ENCODE measurements around the gene USF2.
"Not testable (repeated sequence)": the region's sequence is repeated elsewhere in the genome, so short reads cannot be mapped to it uniquely, and the experiment has no call there.

USF2 gene

GRCh38 chr19:35231956-35232645, 36.7 kb upstream of the USF2 start:
- DNase-seq (ENCODE audit: low read depth): no peak
- no peak overlapping the region for H3K4me3 ChIP-seq (ENCODE audit: control insufficient read depth, low read depth, low read length)
- no peak for TF ChIP-seq CTCF (conservative IDR thresholded peaks at IDR 0.05; ENCODE audit: control insufficient read depth, insufficient read depth, low read depth, low read length)

GRCh38 chr19:35232912-35233311, 35.9 kb upstream of the USF2 start:
- no peak for TF ChIP-seq CTCF (conservative IDR thresholded peaks at IDR 0.05; ENCODE audit: control insufficient read depth, insufficient read depth, low read depth, low read length)
- no peak for DNase-seq (ENCODE audit: low read depth)
- no peak overlapping the region for H3K4me3 ChIP-seq (ENCODE audit: control insufficient read depth, low read depth, low read length)

GRCh38 chr19:35236638-35237400, 31.9 kb upstream of the USF2 start:
- DNase-seq (ENCODE audit: low read depth): no peak
- TF ChIP-seq CTCF (conservative IDR thresholded peaks at IDR 0.05; ENCODE audit: control insufficient read depth, insufficient read depth, low read depth, low read length): no peak
- H3K4me3 ChIP-seq (ENCODE audit: control insufficient read depth, low read depth, low read length): no peak overlapping the region

GRCh38 chr19:35239597-35239996, 29.2 kb upstream of the USF2 start:
- H3K4me3 ChIP-seq (ENCODE audit: control insufficient read depth, low read depth, low read length); DNase-seq (ENCODE audit: low read depth): not testable (repeated sequence)

GRCh38 chr19:35240327-35240726, 28.4 kb upstream of the USF2 start:
- TF ChIP-seq CTCF (conservative IDR thresholded peaks at IDR 0.05; ENCODE audit: control insufficient read depth, insufficient read depth, low read depth, low read length): no peak
- DNase-seq (ENCODE audit: low read depth): no peak
- H3K4me3 ChIP-seq (ENCODE audit: control insufficient read depth, low read depth, low read length): no peak overlapping the region

- no peak for TF ChIP-seq CTCF (conservative IDR thresholded peaks at IDR 0.05; ENCODE audit: control insufficient read depth, insufficient read depth, low read depth, low read length)
- DNase-seq (ENCODE audit: low read depth): no peak
- H3K4me3 ChIP-seq (ENCODE audit: control insufficient read depth, low read depth, low read length): no peak overlapping the region
Observed at GRCh38 chr19:35241417-35241816, 27.3 kb upstream of the USF2 start.

GRCh38 chr19:35246466-35247092, 22.2 kb upstream of the USF2 start:
- H3K4me3 ChIP-seq (ENCODE audit: control insufficient read depth, low read depth, low read length): no peak overlapping the region
- no peak for DNase-seq (ENCODE audit: low read depth)
- no peak for TF ChIP-seq CTCF (conservative IDR thresholded peaks at IDR 0.05; ENCODE audit: control insufficient read depth, insufficient read depth, low read depth, low read length)

All from fibroblast of mammary gland (primary cell).